Stomach (tissue), 9 donors: Measurements from ENCODE around the gene DRC3. TPM values are rescaled to one million over a fixed set of nuclear protein-coding genes. Genes with fewer than 3 reads are reported as not detected.
A peak's percentile ranks its signal among the peaks of the same experiment; 100 is the strongest.
"Not testable (repeated sequence)": the region's sequence is repeated elsewhere in the genome, so short reads cannot be mapped to it uniquely, and the experiment has no call there.

Source experiments
- DNase-seq, 2 donors: peaks; one replicate each; pipeline versions ENCODE4 v3.0.0 to v3.0.0-alpha.2; 2013 to 2019
- H3K27ac ChIP-seq, 5 donors: fragments of 200-600 bp in 4 of 5; sonication (generic) in 4 of 5; one replicate each; pipeline ENCODE4 v1.5.1; 2013 to 2019; ENCODE audit warnings: mild to moderate bottlenecking in 1 of 5, moderate library complexity in 1 of 5
- H3K27me3 ChIP-seq, 3 donors: fragments of 200-600 bp; sonication (generic); one replicate each; pipeline ENCODE4 v1.5.1; 2017 to 2019; ENCODE audit warnings: mixed run types in 1 of 3
- H3K36me3 ChIP-seq, 4 donors: fragments of 200-600 bp; sonication (generic); 1 replicate in 3 of 4; 2 replicates in 1 of 4; pipeline ENCODE4 v1.5.1; 2016 to 2019
- H3K4me1 ChIP-seq, 4 donors: fragments of 200-600 bp; sonication (generic); one replicate each; pipeline ENCODE4 v1.5.1; 2016 to 2019
- H3K4me3 ChIP-seq, 4 donors: fragments of 200-600 bp; sonication (generic) in 3 of 4; one replicate each; pipeline ENCODE4 v1.5.1; 2016 to 2019; ENCODE audit warnings: mild to moderate bottlenecking in 1 of 4
- H3K9me3 ChIP-seq, 4 donors: fragments of 200-600 bp; sonication (generic); one replicate each; pipeline ENCODE4 v1.5.1; 2016 to 2019
- CTCF ChIP-seq, 7 experiments: fragments of 450-650 bp in 4 of 7; fragments of 200-600 bp in 3 of 7; sonication (generic) in 3 of 7; IDR thresholded peaks; one replicate each; pipeline ENCODE4 v1.5.1; 2016 to 2019; ENCODE audit warnings: antibody characterized with exemption in 7 of 7, control low read depth in 2 of 7, mild to moderate bottlenecking in 1 of 7
- EP300 ChIP-seq: sonication (generic); formaldehyde crosslinking; IDR thresholded peaks from one replicate; pipeline ENCODE4 v1.6.1; 2017; ENCODE audit warnings: antibody characterized with exemption
- POLR2A ChIP-seq, 4 donors: fragments of 450-650 bp; IDR thresholded peaks; one replicate each; pipeline ENCODE4 v1.6.1; 2016; ENCODE audit warnings: antibody characterized with exemption in 4 of 4, control low read depth in 2 of 4, mild to moderate bottlenecking in 1 of 4, moderate library complexity in 1 of 4
- POLR2AphosphoS5 ChIP-seq, 3 donors: sonication (generic); formaldehyde crosslinking; IDR thresholded peaks; one replicate each; pipeline ENCODE4 v1.6.1; 2016; ENCODE audit warnings: antibody characterized with exemption in 3 of 3
- WGBS, 5 donors: extraction: QIAGEN DNeasy Blood & Tissue Kit in 3 of 5; methylation state at CpG; one replicate each; pipeline versions ENCODE4 v1.1.5 to v1.1.7; 2013 to 2018; 5-methylcytosine and 5-hydroxymethylcytosine counted together
- intact Hi-C: fragments of 100-400 bp; cut with DNase I; formaldehyde crosslinking; loops from one replicate; pipeline ENCODE4 v1.15.1; 2023; ENCODE audit warnings: low total_unique reads
- polyA plus RNA-seq, 3 donors: library from polyadenylated mRNA; stranded (reverse); fragments of 200-250 nt; gene quantifications; one replicate each; pipeline ENCODE4 v1.2.3, GENCODE V29; 2013
- total RNA-seq, 5 donors: library from RNA; depleted of rRNA; stranded (reverse); fragments of >200 nt; gene quantifications; one replicate each; pipeline versions ENCODE4 v1.1.0 to v1.2.3, GENCODE V29; 2014 to 2016
- donor health status: healthy with polysubstance abuse.
- donor health status: Bipolar disorder and iron deficiency.
- donor health status: healthy.

DRC3 gene
- total and polyA plus RNA-seq, 8 donors, result 1.1 to 16.5 (median 1.7) TPM; not detected in 1

DNA sequence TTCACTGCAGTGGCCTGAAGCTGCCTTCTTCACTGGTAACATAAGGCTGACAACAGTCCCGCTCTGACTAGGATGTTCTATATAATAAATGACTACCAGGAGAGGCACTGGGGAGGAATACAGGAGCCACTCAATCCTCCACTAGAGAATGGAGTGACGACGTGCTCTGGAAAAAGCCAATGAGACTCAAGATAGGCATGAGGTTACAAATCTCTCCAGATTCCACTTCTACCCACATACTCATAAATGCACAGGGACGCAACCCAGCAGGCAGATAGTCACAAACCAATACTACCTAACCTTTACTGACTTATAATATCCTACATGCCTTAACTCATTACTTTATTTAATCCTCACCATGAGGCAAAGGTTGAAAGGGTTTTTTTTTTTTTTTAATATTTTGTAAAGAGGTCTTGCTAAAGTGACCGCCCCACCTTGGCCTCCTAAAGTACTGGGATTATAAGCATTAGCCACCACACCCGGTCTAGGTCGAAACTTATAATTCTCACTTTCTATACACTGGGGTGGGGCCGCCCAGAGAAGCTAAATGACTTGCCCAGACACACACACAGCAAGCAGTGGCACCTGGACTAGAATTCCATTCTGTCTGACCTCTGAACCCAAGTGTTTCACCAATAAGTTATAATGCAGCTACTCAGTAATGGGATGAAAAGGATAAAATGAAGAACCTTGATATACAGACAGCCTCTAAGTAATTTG lies 34.1 kb upstream of the DRC3 start:
- Histone ChIP-seq H3K9me3 (no peaks in the 10 kb centered on the region), H3K36me3 (no peaks in the 10 kb centered on the region), H3K4me1 (peaks cover 37 to 96% (median 68%) of the 10 kb centered on the region in 4 donors), H3K4me3 (no peak overlapping the region), H3K27me3 (no peaks in the 10 kb centered on the region), H3K27ac (no peak overlapping the region)
- DNase-seq, result peak in 1 of 2 donors; percentile 29
- intact Hi-C loops, result no loop called here
- 75 to 87% (median 86%) methylated on average over 8 of the region's 8 CpGs for WGBS, 5 donors
- TF ChIP-seq POLR2A (IDR thresholded peaks at IDR 0.05), result no peak

DNA sequence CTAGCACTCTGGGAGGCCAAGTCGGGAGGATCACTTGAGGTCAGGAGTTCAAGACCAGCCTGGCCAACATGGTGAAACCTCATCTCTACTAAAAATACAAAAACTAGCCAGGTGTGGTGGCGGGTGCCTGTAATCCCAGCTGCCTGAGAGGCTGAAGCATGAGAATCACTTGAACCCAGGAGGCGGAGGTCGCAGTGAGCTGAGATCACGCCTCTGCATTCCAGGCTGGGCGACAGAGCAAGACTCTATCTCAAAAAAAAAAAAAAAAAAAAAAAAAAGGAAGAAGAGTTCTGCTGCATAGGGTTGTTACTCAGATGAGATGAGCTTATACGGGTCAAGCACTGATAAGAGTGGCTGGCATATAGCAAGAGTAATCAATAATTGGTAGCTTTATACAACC lies 32.7 kb upstream of the DRC3 start:
- H3K27me3 ChIP-seq, DNase-seq, H3K36me3 ChIP-seq, H3K9me3 ChIP-seq, intact Hi-C loops, H3K4me3 ChIP-seq: not testable (repeated sequence)
- WGBS, 5 donors, result 92 to 95% (median 93%) methylated on average over 7 of the region's 7 CpGs
- Histone ChIP-seq H3K4me1 (peaks cover 38 to 98% (median 75%) of the 10 kb centered on the region in 4 donors), H3K27ac (peak overlapping the region in 3 of 5 donors; percentile 21 to 60 (median 30))

DNA sequence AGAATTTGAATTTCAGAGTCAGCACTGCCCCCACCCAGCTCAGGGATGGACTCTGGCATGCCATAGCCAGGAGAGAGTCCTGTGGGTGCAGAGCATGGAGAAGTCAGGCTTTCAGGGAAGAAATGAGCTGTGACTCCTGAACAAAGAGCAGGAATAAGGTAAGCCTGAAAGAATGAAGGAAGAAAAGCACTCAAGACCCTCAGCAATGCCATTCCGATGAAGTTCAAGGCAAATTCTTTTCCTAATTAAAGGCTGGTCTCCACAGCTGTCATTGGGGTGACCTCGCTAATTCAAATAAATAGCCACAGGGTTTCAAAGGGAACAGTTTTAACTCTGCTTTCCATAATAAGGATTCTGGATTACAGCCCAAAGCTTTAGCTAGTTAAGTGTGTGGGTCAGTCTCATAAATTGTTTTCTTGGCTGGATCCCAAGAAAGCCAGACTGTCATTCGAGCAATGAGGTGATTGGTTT lies 32.2 kb upstream of the DRC3 start:
- intact Hi-C loops, result no loop called here
- Histone ChIP-seq H3K36me3 (no peaks in the 10 kb centered on the region), H3K27ac (peak overlapping the region in 4 of 5 donors; percentile 21 to 73 (median 45)), H3K9me3 (no peaks in the 10 kb centered on the region), H3K4me3 (no peak overlapping the region), H3K4me1 (peaks cover 37 to 98% (median 72%) of the 10 kb centered on the region in 4 donors), H3K27me3 (no peaks in the 10 kb centered on the region)
- 22 to 46% (median 30%) methylated on average over 3 of the region's 3 CpGs for WGBS, 5 donors
- TF ChIP-seq POLR2AphosphoS5 (IDR thresholded peaks at IDR 0.05) (no peak), POLR2A (IDR thresholded peaks at IDR 0.05) (no peak), CTCF (IDR thresholded peaks at IDR 0.05) (no peak), EP300 (no peak)
- peak in 1 of 2 donors; percentile 63 for DNase-seq

GRCh38 chr17:17941015-17941414 lies 31.6 kb upstream of the DRC3 start:
- DNase-seq, result no peak
- H3K36me3 ChIP-seq, result no peaks in the 10 kb centered on the region
- TF ChIP-seq EP300 (no peak), POLR2AphosphoS5 (IDR thresholded peaks at IDR 0.05) (no peak), POLR2A (IDR thresholded peaks at IDR 0.05) (no peak), CTCF (IDR thresholded peaks at IDR 0.05) (no peak)
- H3K4me3 ChIP-seq, result no peak overlapping the region
- intact Hi-C loops, result no loop called here
- WGBS, 5 donors, result 47 to 65% (median 61%) methylated on average over 5 of the region's 5 CpGs
- H3K4me1 ChIP-seq, result peaks cover 34 to 98% (median 70%) of the 10 kb centered on the region in 4 donors
- H3K9me3 ChIP-seq, result no peaks in the 10 kb centered on the region
- no peaks in the 10 kb centered on the region for H3K27me3 ChIP-seq
- H3K27ac ChIP-seq, result peak overlapping the region in 3 of 5 donors; percentile 8 to 73 (median 60)

GRCh38 chr17:17942846-17943245 lies 29.8 kb upstream of the DRC3 start:
- DNase-seq, result no peak
- H3K4me3 ChIP-seq, result no peak overlapping the region
- no peaks in the 10 kb centered on the region for H3K27me3 ChIP-seq
- peak overlapping the region in 4 of 5 donors; percentile 42 to 73 (median 57) for H3K27ac ChIP-seq
- no peaks in the 10 kb centered on the region for H3K9me3 ChIP-seq
- peaks cover 31 to 100% (median 68%) of the 10 kb centered on the region in 4 donors for H3K4me1 ChIP-seq
- H3K36me3 ChIP-seq, result no peaks in the 10 kb centered on the region
- intact Hi-C loops, result no loop called here
- TF ChIP-seq POLR2A (IDR thresholded peaks at IDR 0.05) (no peak), POLR2AphosphoS5 (IDR thresholded peaks at IDR 0.05) (no peak), CTCF (IDR thresholded peaks at IDR 0.05) (no peak), EP300 (no peak)
